Panc1 (cell line): ENCODE results near the gene ADI1. TPM values are rescaled to one million over a fixed set of nuclear protein-coding genes. Genes with fewer than 3 reads are reported as not detected.

Experiments used
- ATAC-seq: fragments of 200-7000 bp; cut with Tn5 transposase; 2 replicates; pipeline ENCODE4 v1.9.1; 2020; ENCODE audit warnings: mild to moderate bottlenecking, moderate library complexity
- BruUV-seq: library from RNA; stranded (reverse); fragments of 400-500 nt; replicated peaks from 2 replicates; lab custom pipeline; 2021; lab: Mats Ljungman, UMichigan
- CTCF ChIA-PET: fragments of 300-600 bp; sonication (Branson Sonifier 250); formaldehyde crosslinking; loops from one replicate; lab custom pipeline; 2022; ENCODE audit warnings: antibody characterized with exemption; lab: Charles Lee
- POLR2A ChIA-PET: fragments of 300-600 bp; sonication (Branson Sonifier 250); formaldehyde crosslinking; loops from one replicate; lab custom pipeline; 2022; ENCODE audit warnings: antibody characterized with exemption; lab: Charles Lee
- DNase-seq: peaks from one replicate; pipeline ENCODE4 v3.0.0-alpha.2; 2010; ENCODE audit warnings: low read depth, low spot score
- H3K27ac ChIP-seq: 2 replicates; pipeline ENCODE4 v1.5.1; 2011; ENCODE audit warnings: mild to moderate bottlenecking, low read length, inconsistent platforms
- H3K27me3 ChIP-seq: fragments of 200-500 bp; sonication (Bioruptor generic); 2 replicates; pipeline ENCODE4 v1.6.0; 2014; ENCODE audit warnings: low read length, inconsistent platforms; ENCODE audit not compliant: control insufficient read depth, insufficient read depth
- H3K36me3 ChIP-seq: fragments of 200-500 bp; sonication (Bioruptor generic); 2 replicates; pipeline ENCODE4 v1.5.1; 2014; ENCODE audit warnings: inconsistent platforms, mild to moderate bottlenecking, low read length, moderate library complexity; ENCODE audit not compliant: control insufficient read depth, insufficient read depth
- H3K4me1 ChIP-seq: 2 replicates; pipeline ENCODE4 v1.5.1; 2011; ENCODE audit warnings: inconsistent platforms, mild to moderate bottlenecking, low read length, moderate library complexity; ENCODE audit not compliant: control insufficient read depth, insufficient read depth
- H3K4me3 ChIP-seq, 2 experiments: 2 replicates each; pipeline ENCODE4 v1.5.1; 2011 to 2012; ENCODE audit warnings: low read depth in 2 of 2, low read length in 2 of 2, mild to moderate bottlenecking in 2 of 2, inconsistent platforms in 1 of 2, moderate library complexity in 1 of 2
- H3K9me3 ChIP-seq: fragments of 200-500 bp; sonication (Bioruptor generic); 2 replicates; pipeline ENCODE4 v1.5.1; 2014; ENCODE audit warnings: low read depth, mild to moderate bottlenecking, inconsistent platforms, low read length, moderate library complexity; ENCODE audit not compliant: control insufficient read depth, insufficient read depth
- CTCF ChIP-seq: fragments of 450-650 bp; IDR thresholded peaks from 2 replicates; pipeline ENCODE4 v1.5.1; 2017; ENCODE audit warnings: mild to moderate bottlenecking
- POLR2AphosphoS5 ChIP-seq: IDR thresholded peaks from 2 replicates; pipeline ENCODE4 v1.6.1; 2012; ENCODE audit warnings: mild to moderate bottlenecking, low read depth, low read length, moderate library complexity
- REST ChIP-seq, 2 experiments: IDR thresholded peaks; 2 replicates each; pipeline ENCODE4 v1.6.1; 2011 to 2012; ENCODE audit warnings: low read depth in 2 of 2, control low read depth in 1 of 2, low read length in 1 of 2, mild to moderate bottlenecking in 1 of 2, moderate library complexity in 1 of 2; ENCODE audit not compliant: insufficient read depth in 1 of 2
- SIN3A ChIP-seq: IDR thresholded peaks from 2 replicates; pipeline ENCODE4 v1.6.1; 2012; ENCODE audit warnings: low read depth, mild to moderate bottlenecking, low read length, moderate library complexity, borderline replicate concordance; ENCODE audit not compliant: insufficient read depth
- TCF7L2 ChIP-seq: IDR thresholded peaks from 2 replicates; pipeline ENCODE4 v1.6.1; 2011; ENCODE audit warnings: mild to moderate bottlenecking, low read depth, low read length, inconsistent platforms
- in situ Hi-C: cut with HindIII; loops from 2 replicates; pipeline ENCODE4 v1.10.0; 2016; ENCODE audit warnings: low sequenced_read_pairs, low pct_unique_long_range_greater_than_20kb
- intact Hi-C: fragments of 100-400 bp; cut with micrococcal nuclease; formaldehyde crosslinking; loops from one replicate; pipeline ENCODE4 v1.10.0; 2022; ENCODE audit not compliant: unreplicated experiment
- total RNA-seq: library from RNA; stranded (reverse); gene quantifications from one replicate; pipeline ENCODE4 v1.2.1, GENCODE V29; 2021; ENCODE audit not compliant: unreplicated experiment

Gene ADI1
- total RNA-seq, 1 experiment from 2014 or later = 42.9 TPM

GRCh38 chr2:3491306-3491705 lies 28.0 kb downstream of the ADI1 start:
- BruUV-seq = no TSS peak
- H3K4me1 ChIP-seq = no peaks in the 10 kb centered on the region
- H3K4me3 ChIP-seq = no peak overlapping the region
- ATAC-seq (no peak), DNase-seq (no peak)
- no peaks in the 10 kb centered on the region for H3K27me3 ChIP-seq
- H3K9me3 ChIP-seq = no peaks in the 10 kb centered on the region
- in situ Hi-C loops (no loop called here), intact Hi-C loops (no loop called here)
- CTCF ChIA-PET = no interaction called here
- no peak overlapping the region for H3K27ac ChIP-seq
- no peak for TF ChIP-seq POLR2AphosphoS5
- no peak for TF ChIP-seq SIN3A
- POLR2A ChIA-PET = no interaction called here
- H3K36me3 ChIP-seq = no peaks in the 10 kb centered on the region

DNA sequence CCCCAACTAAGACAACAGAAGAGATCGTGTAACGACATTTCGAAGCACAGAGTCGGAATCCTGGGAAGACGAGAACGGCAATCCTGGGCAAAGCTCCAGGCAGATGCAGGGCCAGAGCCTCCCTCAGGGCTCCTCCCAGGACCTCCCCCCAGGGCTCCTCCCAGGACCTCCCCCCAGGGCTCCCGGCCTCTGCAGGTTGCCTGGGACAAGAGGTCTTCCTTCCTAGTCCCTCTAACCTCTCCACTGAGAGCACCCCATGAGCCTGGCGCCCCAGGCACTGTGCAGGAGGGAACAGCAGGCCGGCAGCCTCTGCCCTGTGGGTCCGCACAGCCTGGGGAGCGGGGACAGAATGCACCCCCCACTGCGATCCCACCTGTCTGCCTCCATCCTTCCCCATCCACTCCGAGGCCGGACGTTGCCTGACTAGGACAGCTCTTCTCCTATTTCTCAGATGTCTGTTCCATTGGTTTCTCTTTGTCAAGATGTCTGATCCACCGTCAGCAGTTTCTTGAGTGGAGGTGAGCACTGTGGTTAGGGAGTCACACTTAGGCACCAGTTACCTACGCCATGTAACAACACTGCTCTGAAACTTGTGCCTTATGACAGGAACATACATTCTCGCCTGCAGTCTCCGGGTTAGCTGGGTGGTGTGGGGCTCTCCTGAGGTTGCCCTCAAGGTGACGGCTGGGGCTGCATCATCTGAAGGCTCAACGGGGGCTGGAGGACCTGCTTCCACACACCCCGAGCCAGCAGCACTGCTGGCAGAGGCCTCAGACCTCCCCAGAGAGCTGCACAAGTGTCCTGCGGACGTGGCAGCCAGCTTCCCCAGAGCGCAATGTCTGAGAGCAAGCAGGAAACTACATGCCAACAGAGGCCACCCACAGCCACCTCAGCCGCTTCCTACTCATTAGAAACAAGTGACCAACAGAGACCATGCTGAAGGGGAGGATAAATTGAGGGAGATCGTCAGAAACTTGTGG lies 28.9 kb downstream of the ADI1 start:
- ChIA-PET POLR2A (no interaction called here), CTCF (no interaction called here)
- intact Hi-C loops = no loop called here
- Histone ChIP-seq H3K27ac (no peak overlapping the region), H3K36me3 (no peaks in the 10 kb centered on the region), H3K4me3 (no peak overlapping the region), H3K4me1 (no peaks in the 10 kb centered on the region), H3K9me3 (no peaks in the 10 kb centered on the region), H3K27me3 (no peaks in the 10 kb centered on the region)
- no peak for ATAC-seq
- in situ Hi-C loops = no loop called here
- no peak for DNase-seq
- no TSS peak for BruUV-seq
- TF ChIP-seq POLR2AphosphoS5 (no peak), CTCF (no peak), REST (IDR thresholded peaks at IDR 0.05; ENCODE audit: insufficient read depth in 1 of 2, low read depth in 2 of 2, low read length in 1 of 2) (no peak), TCF7L2 (no peak), SIN3A (no peak)

DNA sequence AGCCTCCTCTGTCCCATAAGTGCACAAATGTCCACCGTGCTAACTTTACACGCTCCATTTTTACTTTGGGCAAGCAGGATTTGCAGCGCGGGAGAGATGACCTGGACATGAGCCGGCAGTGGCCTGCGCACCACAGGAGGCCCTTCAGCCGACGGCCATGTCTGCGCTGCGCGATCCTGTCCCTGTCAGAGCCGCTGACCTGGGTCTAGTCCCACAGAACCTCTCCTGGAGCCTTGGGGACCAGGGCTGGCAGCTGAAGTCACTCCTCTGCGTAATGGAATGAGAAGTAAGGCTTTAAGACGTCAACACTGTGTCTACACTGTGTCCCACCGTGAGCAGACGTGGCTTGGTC lies 29.6 kb downstream of the ADI1 start:
- intact Hi-C loops = no loop called here
- POLR2A ChIA-PET = no interaction called here
- no TSS peak for BruUV-seq
- no peaks in the 10 kb centered on the region for H3K36me3 ChIP-seq
- ATAC-seq = no peak
- in situ Hi-C loops = no loop called here
- TF ChIP-seq CTCF = no peak
- no peak for TF ChIP-seq REST (IDR thresholded peaks at IDR 0.05; ENCODE audit: insufficient read depth in 1 of 2, low read depth in 2 of 2, low read length in 1 of 2)
- TF ChIP-seq TCF7L2 = no peak
- TF ChIP-seq POLR2AphosphoS5 = no peak
- TF ChIP-seq SIN3A = no peak
- no peaks in the 10 kb centered on the region for H3K9me3 ChIP-seq
- CTCF ChIA-PET = no interaction called here
- H3K4me1 ChIP-seq = no peaks in the 10 kb centered on the region
- H3K27me3 ChIP-seq = no peaks in the 10 kb centered on the region
- H3K27ac ChIP-seq = no peak overlapping the region
- H3K4me3 ChIP-seq = no peak overlapping the region
- no peak for DNase-seq
